ENCODE measurements around the gene TEAD2.

The TEAD2 gene

GRCh38 chr19:49398931-49399330 is 36.7 kb upstream of the TEAD2 start:
- TF ChIP-seq CTCF (IDR thresholded peaks at IDR 0.05): no peak
- H3K9ac ChIP-seq: no peak overlapping the region
- peak overlapping the region; percentile 71 for H2AFZ ChIP-seq
- H3K79me2 ChIP-seq: no peaks in the 10 kb centered on the region
- no peaks in the 10 kb centered on the region for H3K9me3 ChIP-seq (ENCODE audit: control insufficient read depth, low read length)
- H3K27ac ChIP-seq: peak overlapping the region; percentile 27
- H3K27me3 ChIP-seq (ENCODE audit: control insufficient read depth, insufficient read depth, low read length): no peaks in the 10 kb centered on the region
- H3K4me2 ChIP-seq (ENCODE audit: low read length): no peak overlapping the region
- no peak overlapping the region for H3K4me3 ChIP-seq (ENCODE audit: low read depth, low read length)
- H3K4me1 ChIP-seq: peaks cover 22% of the 10 kb centered on the region
- no peaks in the 10 kb centered on the region for H3K36me3 ChIP-seq (ENCODE audit: control insufficient read depth, insufficient read depth, low read length)

- H3K36me3 ChIP-seq (ENCODE audit: control insufficient read depth, insufficient read depth, low read length): no peaks in the 10 kb centered on the region
- no peaks in the 10 kb centered on the region for H3K27me3 ChIP-seq (ENCODE audit: control insufficient read depth, insufficient read depth, low read length)
- no peak for TF ChIP-seq CTCF (IDR thresholded peaks at IDR 0.05)
These were observed 35.9 kb upstream of the TEAD2 start for GRCh38 chr19:49398001-49398615.

GRCh38 chr19:49396738-49397505 is 34.7 kb upstream of the TEAD2 start:
- TF ChIP-seq CTCF (IDR thresholded peaks at IDR 0.05): no peak
- no peaks in the 10 kb centered on the region for H3K27me3 ChIP-seq (ENCODE audit: control insufficient read depth, insufficient read depth, low read length)
- no peaks in the 10 kb centered on the region for H3K9me3 ChIP-seq (ENCODE audit: control insufficient read depth, low read length)
- no peaks in the 10 kb centered on the region for H3K79me2 ChIP-seq
- no peak overlapping the region for H2AFZ ChIP-seq
- no peak overlapping the region for H3K4me2 ChIP-seq (ENCODE audit: low read length)
- no peak overlapping the region for H3K4me3 ChIP-seq (ENCODE audit: low read depth, low read length)
- H3K27ac ChIP-seq: no peak overlapping the region
- no peaks in the 10 kb centered on the region for H3K36me3 ChIP-seq (ENCODE audit: control insufficient read depth, insufficient read depth, low read length)
- H3K4me1 ChIP-seq: peaks cover 13% of the 10 kb centered on the region
- H3K9ac ChIP-seq: no peak overlapping the region

More at GRCh38 chr19:49398001-49398615, 35.9 kb upstream of the TEAD2 start:
- Histone ChIP-seq H3K9me3 (ENCODE audit: control insufficient read depth, low read length) (no peaks in the 10 kb centered on the region), H3K9ac (no peak overlapping the region), H3K79me2 (no peaks in the 10 kb centered on the region), H3K4me1 (peaks cover 13% of the 10 kb centered on the region), H3K4me3 (ENCODE audit: low read depth, low read length) (no peak overlapping the region), H3K4me2 (ENCODE audit: low read length) (peak overlapping the region; percentile 45), H2AFZ (peak overlapping the region; percentile 71), H3K27ac (peak overlapping the region; percentile 27)

- Histone ChIP-seq H3K27ac (no peak overlapping the region), H3K9me3 (ENCODE audit: control insufficient read depth, low read length) (no peaks in the 10 kb centered on the region), H3K79me2 (no peaks in the 10 kb centered on the region), H3K36me3 (ENCODE audit: control insufficient read depth, insufficient read depth, low read length) (no peaks in the 10 kb centered on the region), H3K4me3 (ENCODE audit: low read depth, low read length) (no peak overlapping the region), H3K9ac (no peak overlapping the region), H3K4me2 (ENCODE audit: low read length) (no peak overlapping the region), H3K27me3 (ENCODE audit: control insufficient read depth, insufficient read depth, low read length) (no peaks in the 10 kb centered on the region), H2AFZ (no peak overlapping the region), H3K4me1 (peaks cover 13% of the 10 kb centered on the region)
- no peak for TF ChIP-seq CTCF (IDR thresholded peaks at IDR 0.05)
These were observed 33.6 kb upstream of the TEAD2 start for GRCh38 chr19:49395581-49396407.

Measured in parathyroid adenoma (tissue), 2 donors.